ENCODE measurements around the gene SLC6A6. TPM values are rescaled to one million over a fixed set of nuclear protein-coding genes. Genes with fewer than 3 reads are reported as not detected.

SLC6A6 gene
- total and polyA plus RNA-seq, 2 donors from 2014 or later: 7.1 to 64.0 TPM

DNA sequence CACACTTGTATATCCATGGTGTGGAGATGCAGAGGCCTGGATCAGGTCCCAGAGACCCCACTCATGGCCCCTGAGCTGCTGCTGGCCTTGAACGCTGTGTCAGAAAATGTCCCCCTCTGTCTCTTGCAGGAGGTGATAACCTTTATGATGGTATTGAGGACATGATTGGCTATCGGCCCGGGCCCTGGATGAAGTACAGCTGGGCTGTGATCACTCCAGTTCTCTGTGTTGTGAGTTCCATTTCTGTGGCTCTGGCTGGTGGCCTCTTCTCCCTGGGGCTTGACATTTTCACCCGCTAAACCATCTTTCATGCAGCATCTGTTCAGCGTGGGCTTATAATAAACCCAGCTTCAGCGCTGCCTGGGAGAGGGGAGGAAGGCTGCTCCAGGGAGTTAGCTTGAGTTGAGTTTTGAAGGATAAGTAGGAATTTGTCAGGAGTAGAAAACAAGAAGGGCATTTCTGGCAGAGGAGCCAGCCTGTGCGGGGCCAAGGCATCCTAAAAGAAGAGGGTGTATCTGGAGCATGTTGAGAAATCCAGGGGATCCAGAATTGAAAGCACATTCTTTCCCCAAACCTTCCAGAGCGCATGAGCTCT is 76.6 kb downstream of the SLC6A6 start:
- intact Hi-C loops (cut with DNase I): no loop called here
- H3K9ac ChIP-seq (ENCODE audit: low read length in 3 of 3): no peak overlapping the region
- FAIRE-seq: no peak

DNA sequence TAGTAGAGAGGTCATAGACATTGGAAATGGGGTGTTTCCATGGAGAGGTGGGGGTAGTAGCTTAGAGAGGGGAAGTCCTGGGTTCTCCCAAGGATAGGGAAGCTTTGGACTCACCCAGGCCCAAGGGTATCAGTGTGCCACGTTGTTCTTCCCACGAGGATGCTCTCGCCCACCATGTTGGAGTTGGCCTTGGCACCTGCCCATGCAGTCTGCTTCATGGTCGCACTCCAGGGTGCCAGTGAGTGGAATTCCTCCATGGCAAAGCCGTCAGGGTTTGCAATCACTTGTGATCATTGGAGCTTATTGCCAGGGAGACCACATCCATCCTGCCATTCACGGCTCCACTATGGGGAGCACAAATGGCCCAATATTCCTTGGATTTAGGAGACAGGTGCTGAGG is 77.2 kb downstream of the SLC6A6 start:
- no peak overlapping the region for H3K27ac ChIP-seq (ENCODE audit: low read depth in 2 of 2, low read length in 2 of 2)
- no peak overlapping the region for H3K4me3 ChIP-seq (ENCODE audit: low read length in 3 of 3)
- intact Hi-C loops (cut with DNase I): no loop called here
- FAIRE-seq (no peak), DNase-seq (peak in 1 of 5 donors; percentile 63)
- H3K9ac ChIP-seq (ENCODE audit: low read length in 3 of 3): no peak overlapping the region
- H3K4me1 ChIP-seq (ENCODE audit: control insufficient read depth in 2 of 3, insufficient read depth in 2 of 3, low read depth in 1 of 3, low read length in 3 of 3): peaks cover 0 to 29% (median 2%) of the 10 kb centered on the region in 3 donors
- TF ChIP-seq, protein P1, sequence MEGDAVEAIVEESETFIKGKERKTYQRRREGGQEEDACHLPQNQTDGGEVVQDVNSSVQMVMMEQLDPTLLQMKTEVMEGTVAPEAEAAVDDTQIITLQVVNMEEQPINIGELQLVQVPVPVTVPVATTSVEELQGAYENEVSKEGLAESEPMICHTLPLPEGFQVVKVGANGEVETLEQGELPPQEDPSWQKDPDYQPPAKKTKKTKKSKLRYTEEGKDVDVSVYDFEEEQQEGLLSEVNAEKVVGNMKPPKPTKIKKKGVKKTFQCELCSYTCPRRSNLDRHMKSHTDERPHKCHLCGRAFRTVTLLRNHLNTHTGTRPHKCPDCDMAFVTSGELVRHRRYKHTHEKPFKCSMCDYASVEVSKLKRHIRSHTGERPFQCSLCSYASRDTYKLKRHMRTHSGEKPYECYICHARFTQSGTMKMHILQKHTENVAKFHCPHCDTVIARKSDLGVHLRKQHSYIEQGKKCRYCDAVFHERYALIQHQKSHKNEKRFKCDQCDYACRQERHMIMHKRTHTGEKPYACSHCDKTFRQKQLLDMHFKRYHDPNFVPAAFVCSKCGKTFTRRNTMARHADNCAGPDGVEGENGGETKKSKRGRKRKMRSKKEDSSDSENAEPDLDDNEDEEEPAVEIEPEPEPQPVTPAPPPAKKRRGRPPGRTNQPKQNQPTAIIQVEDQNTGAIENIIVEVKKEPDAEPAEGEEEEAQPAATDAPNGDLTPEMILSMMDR (IDR thresholded peaks at IDR 0.05; ENCODE audit: borderline replicate concordance, extremely low read depth, insufficient read depth): no peak
- no peaks in the 10 kb centered on the region for H3K27me3 ChIP-seq (ENCODE audit: control insufficient read depth, insufficient read depth, low read length)
- peaks cover 0 to 44% (median 6%) of the 10 kb centered on the region in 3 donors for H3K36me3 ChIP-seq (ENCODE audit: control insufficient read depth in 2 of 3, insufficient read depth in 3 of 3, low read length in 3 of 3)
- H3K9me3 ChIP-seq (ENCODE audit: control insufficient read depth in 2 of 3, insufficient read depth in 1 of 3, low read length in 3 of 3): no peaks in the 10 kb centered on the region

More for the DNA sequence above, 76.6 kb downstream of the SLC6A6 start:
- Histone ChIP-seq H3K27me3 (ENCODE audit: control insufficient read depth, insufficient read depth, low read length) (no peaks in the 10 kb centered on the region), H3K4me1 (ENCODE audit: control insufficient read depth in 2 of 3, insufficient read depth in 2 of 3, low read depth in 1 of 3, low read length in 3 of 3) (peaks cover 2 to 34% (median 5%) of the 10 kb centered on the region in 3 donors), H3K4me3 (ENCODE audit: low read length in 3 of 3) (no peak overlapping the region), H3K27ac (ENCODE audit: low read depth in 2 of 2, low read length in 2 of 2) (no peak overlapping the region), H3K36me3 (ENCODE audit: control insufficient read depth in 2 of 3, insufficient read depth in 3 of 3, low read length in 3 of 3) (peaks cover 0 to 39% (median 5%) of the 10 kb centered on the region in 3 donors), H3K9me3 (ENCODE audit: control insufficient read depth in 2 of 3, insufficient read depth in 1 of 3, low read length in 3 of 3) (no peaks in the 10 kb centered on the region)
- TF ChIP-seq, protein P1 (IDR thresholded peaks at IDR 0.05; ENCODE audit: borderline replicate concordance, extremely low read depth, insufficient read depth): no peak
- DNase-seq: peak in 4 of 5 donors; percentile 41 to 84 (median 64)

DNA sequence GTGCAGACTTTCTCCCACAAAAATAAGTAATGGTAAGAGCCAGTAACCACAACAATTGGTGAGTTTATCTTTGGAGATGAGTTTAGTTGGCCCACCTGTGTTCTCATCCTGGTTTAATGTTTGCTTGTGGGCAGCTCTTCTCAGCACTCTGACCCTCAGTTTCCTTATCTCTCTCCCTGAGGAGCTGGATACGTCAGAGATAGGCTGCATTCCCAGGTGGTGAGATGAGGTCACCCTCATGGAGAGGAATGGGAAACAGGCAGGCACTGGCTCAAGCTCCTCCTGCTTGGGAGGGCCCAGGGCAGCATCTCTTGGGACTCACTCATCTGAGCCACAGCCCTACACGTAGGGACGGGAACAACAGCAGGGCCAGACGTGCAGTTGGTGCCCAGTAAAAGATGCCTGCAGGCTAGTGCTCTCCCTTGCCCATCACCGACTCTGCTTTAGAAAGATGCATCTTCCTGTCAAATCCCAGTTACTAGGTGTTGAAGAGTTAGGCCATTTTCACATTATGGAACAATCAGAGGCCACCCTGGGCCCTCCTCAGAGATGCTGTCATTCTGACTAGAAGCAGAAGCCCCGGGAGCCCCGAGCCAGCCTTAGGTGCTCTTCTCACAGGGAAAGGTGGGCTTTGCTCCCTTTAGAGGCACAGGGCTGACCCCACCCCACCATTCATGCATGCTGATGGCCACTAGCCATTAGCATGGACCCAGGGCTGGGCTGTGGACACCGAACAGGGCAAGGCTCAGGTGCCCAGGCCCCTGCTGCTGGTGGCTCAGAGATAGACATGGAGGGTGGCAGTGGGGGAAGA is 78.0 kb downstream of the SLC6A6 start:
- H3K4me3 ChIP-seq (ENCODE audit: low read length in 3 of 3): no peak overlapping the region
- FAIRE-seq: no peak
- TF ChIP-seq, protein P1 (IDR thresholded peaks at IDR 0.05; ENCODE audit: borderline replicate concordance, extremely low read depth, insufficient read depth): no peak
- no peaks in the 10 kb centered on the region for H3K9me3 ChIP-seq (ENCODE audit: control insufficient read depth in 2 of 3, insufficient read depth in 1 of 3, low read length in 3 of 3)
- H3K36me3 ChIP-seq (ENCODE audit: control insufficient read depth in 2 of 3, insufficient read depth in 3 of 3, low read length in 3 of 3): peaks cover 0 to 46% (median 10%) of the 10 kb centered on the region in 3 donors
- intact Hi-C loops (cut with DNase I): no loop called here
- DNase-seq: peak in 1 of 5 donors; percentile 55
- no peak overlapping the region for H3K9ac ChIP-seq (ENCODE audit: low read length in 3 of 3)
- H3K27me3 ChIP-seq (ENCODE audit: control insufficient read depth, insufficient read depth, low read length): no peaks in the 10 kb centered on the region
- H3K27ac ChIP-seq (ENCODE audit: low read depth in 2 of 2, low read length in 2 of 2): no peak overlapping the region
- peaks cover 0 to 25% (median 2%) of the 10 kb centered on the region in 3 donors for H3K4me1 ChIP-seq (ENCODE audit: control insufficient read depth in 2 of 3, insufficient read depth in 2 of 3, low read depth in 1 of 3, low read length in 3 of 3)

All from kidney (tissue), 14 donors.